CD4-positive, alpha-beta T cell (primary cell): ENCODE results near the gene PDE4B. TPM values are rescaled to one million over a fixed set of nuclear protein-coding genes. Genes with fewer than 3 reads are reported as not detected.

Source experiments
- ATAC-seq: fragments of 200-7000 bp; cut with Tn5 transposase; one replicate; pipeline ENCODE4 v1.10.0; 2022; ENCODE audit warnings: mild to moderate bottlenecking; ENCODE audit not compliant: poor library complexity
- CTCF ChIA-PET: fragments of 350-600 bp; sonication (Branson Sonifier 250); formaldehyde crosslinking; loops from one replicate; lab custom pipeline; 2021; ENCODE audit warnings: antibody characterized with exemption, inconsistent platforms; lab: Charles Lee
- POLR2A ChIA-PET: fragments of 350-600 bp; sonication (Branson Sonifier 250); formaldehyde crosslinking; loops from one replicate; lab custom pipeline; 2021; ENCODE audit warnings: antibody characterized with exemption, inconsistent platforms; lab: Charles Lee
- DNase-seq, 14 experiments: peaks; one replicate each; pipeline ENCODE4 v3.0.0-alpha.2; 2013 to 2020; ENCODE audit warnings: mixed read lengths in 2 of 14
- H3K27ac ChIP-seq, 2 donors: one replicate each; pipeline versions ENCODE4 v1.5.1 to v1.7.0; 2013; ENCODE audit warnings: low read length in 2 of 2, low read depth in 1 of 2, mild to moderate bottlenecking in 1 of 2
- H3K27me3 ChIP-seq, 2 experiments: 1 replicate in 1 of 2; 2 replicates in 1 of 2; pipeline versions ENCODE4 v1.6.1 to v1.7.0; 2013; ENCODE audit warnings: low read length in 2 of 2, control low read depth in 1 of 2, mild to moderate bottlenecking in 1 of 2, moderate library complexity in 1 of 2; ENCODE audit not compliant: insufficient read depth in 2 of 2, control insufficient read depth in 1 of 2
- H3K36me3 ChIP-seq: one replicate; pipeline ENCODE4 v1.6.1; 2013; ENCODE audit warnings: low read length, control low read depth; ENCODE audit not compliant: insufficient read depth
- H3K4me1 ChIP-seq: one replicate; pipeline ENCODE4 v1.6.1; 2013; ENCODE audit warnings: low read length, control low read depth; ENCODE audit not compliant: insufficient read depth
- H3K4me3 ChIP-seq: one replicate; pipeline ENCODE4 v1.5.1; 2013; ENCODE audit warnings: mild to moderate bottlenecking, low read length, moderate library complexity
- H3K9me3 ChIP-seq, 2 experiments: 1 replicate in 1 of 2; 2 replicates in 1 of 2; pipeline versions ENCODE4 v1.6.1 to v1.7.0; 2013; ENCODE audit warnings: low read length in 2 of 2, mild to moderate bottlenecking in 2 of 2, control low read depth in 1 of 2, moderate library complexity in 1 of 2; ENCODE audit not compliant: control insufficient read depth in 1 of 2, insufficient read depth in 1 of 2
- H3K27ac Mint-ChIP-seq: one replicate; pipeline ENCODE4 v1.8.0; 2020; ENCODE audit warnings: mixed read lengths
- H3K27me3 Mint-ChIP-seq: one replicate; pipeline ENCODE4 v1.8.0; 2021; ENCODE audit warnings: mixed read lengths
- H3K36me3 Mint-ChIP-seq: one replicate; pipeline ENCODE4 v1.8.0; 2021; ENCODE audit warnings: low read depth, mixed read lengths
- H3K4me1 Mint-ChIP-seq: one replicate; pipeline ENCODE4 v1.8.0; 2021; ENCODE audit warnings: low read depth, mixed read lengths
- H3K4me3 Mint-ChIP-seq: one replicate; pipeline ENCODE4 v1.8.0; 2020; ENCODE audit warnings: mild to moderate bottlenecking, mixed read lengths
- H3K9me3 Mint-ChIP-seq: one replicate; pipeline ENCODE4 v1.8.0; 2020; ENCODE audit warnings: mixed read lengths
- intact Hi-C, 2 experiments: fragments of 100-400 bp; cut with DNase I in 1 of 2; cut with micrococcal nuclease in 1 of 2; formaldehyde crosslinking; loops; one replicate each; pipeline versions ENCODE4 v1.15.1 to v1.9.0; 2023 to 2025; cut with DNase I, micrococcal nuclease
- total RNA-seq, 174 experiments: library from RNA in 2 of 174; stranded (reverse) in 2 of 174; gene quantifications; one replicate each; pipeline ENCODE4 v1.2.3 and lab custom pipeline; 2021 to 2026
- TF ChIP-seq, protein P1 (sequence below): fragments of 200-600 bp; IDR thresholded peaks from one replicate; pipeline ENCODE4 v1.8.0; 2022; ENCODE audit warnings: antibody characterized with exemption, mild to moderate bottlenecking

The PDE4B gene
- total RNA-seq, 2 experiments from 2014 or later = 155 to 159 TPM

GRCh38 chr1:66267201-66267940 lies 474.7 kb downstream of the PDE4B start:
- DNase-seq = no peak
- H3K36me3 Mint-ChIP-seq = no peaks in the 10 kb centered on the region
- no peak overlapping the region for H3K4me3 Mint-ChIP-seq
- no peaks in the 10 kb centered on the region for H3K9me3 Mint-ChIP-seq
- Histone ChIP-seq H3K27ac (no peak overlapping the region), H3K9me3 (no peaks in the 10 kb centered on the region), H3K27me3 (no peaks in the 10 kb centered on the region), H3K4me3 (no peak overlapping the region), H3K4me1 (peaks cover 13% of the 10 kb centered on the region), H3K36me3 (no peaks in the 10 kb centered on the region)
- H3K4me1 Mint-ChIP-seq = peaks cover 19% of the 10 kb centered on the region
- POLR2A ChIA-PET = interaction anchor here (1.1 kb wide), 1 partner anchor 12 kb away, joined by 3 read pairs; no protein-coding TSS in a partner anchor
- intact Hi-C loops = no loop called here
- ATAC-seq = no peak
- H3K27ac Mint-ChIP-seq = no peak overlapping the region
- CTCF ChIA-PET = no interaction called here
- TF ChIP-seq, protein P1, sequence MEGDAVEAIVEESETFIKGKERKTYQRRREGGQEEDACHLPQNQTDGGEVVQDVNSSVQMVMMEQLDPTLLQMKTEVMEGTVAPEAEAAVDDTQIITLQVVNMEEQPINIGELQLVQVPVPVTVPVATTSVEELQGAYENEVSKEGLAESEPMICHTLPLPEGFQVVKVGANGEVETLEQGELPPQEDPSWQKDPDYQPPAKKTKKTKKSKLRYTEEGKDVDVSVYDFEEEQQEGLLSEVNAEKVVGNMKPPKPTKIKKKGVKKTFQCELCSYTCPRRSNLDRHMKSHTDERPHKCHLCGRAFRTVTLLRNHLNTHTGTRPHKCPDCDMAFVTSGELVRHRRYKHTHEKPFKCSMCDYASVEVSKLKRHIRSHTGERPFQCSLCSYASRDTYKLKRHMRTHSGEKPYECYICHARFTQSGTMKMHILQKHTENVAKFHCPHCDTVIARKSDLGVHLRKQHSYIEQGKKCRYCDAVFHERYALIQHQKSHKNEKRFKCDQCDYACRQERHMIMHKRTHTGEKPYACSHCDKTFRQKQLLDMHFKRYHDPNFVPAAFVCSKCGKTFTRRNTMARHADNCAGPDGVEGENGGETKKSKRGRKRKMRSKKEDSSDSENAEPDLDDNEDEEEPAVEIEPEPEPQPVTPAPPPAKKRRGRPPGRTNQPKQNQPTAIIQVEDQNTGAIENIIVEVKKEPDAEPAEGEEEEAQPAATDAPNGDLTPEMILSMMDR = no peak
- H3K27me3 Mint-ChIP-seq = no peaks in the 10 kb centered on the region

DNA sequence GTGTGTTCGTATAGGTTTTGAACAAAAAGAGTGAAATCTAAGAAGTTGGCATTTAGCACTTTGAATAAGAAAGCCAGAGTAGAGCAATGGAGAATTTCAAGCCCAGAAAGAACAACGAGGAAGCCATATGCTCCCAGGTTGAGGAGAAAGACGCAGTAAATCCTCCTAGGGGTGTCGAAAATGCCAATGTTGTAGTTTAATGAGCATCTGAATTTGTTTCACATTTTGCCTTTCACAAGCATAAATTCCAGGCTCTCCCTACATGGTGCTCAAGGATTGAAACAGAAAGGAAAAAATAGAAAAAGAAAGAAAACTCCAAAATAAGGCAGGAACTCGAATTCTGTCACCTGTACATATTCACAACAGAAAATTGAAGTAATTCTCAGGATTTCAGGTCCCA lies 476.5 kb downstream of the PDE4B start:
- Histone ChIP-seq H3K4me1 (peaks cover 26% of the 10 kb centered on the region), H3K27me3 (no peaks in the 10 kb centered on the region), H3K27ac (no peak overlapping the region), H3K9me3 (no peaks in the 10 kb centered on the region), H3K36me3 (no peaks in the 10 kb centered on the region), H3K4me3 (no peak overlapping the region)
- POLR2A ChIA-PET = interaction anchor here (1.1 kb wide), 1 partner anchor 13 kb away, joined by 3 read pairs; no protein-coding TSS in a partner anchor
- ATAC-seq = no peak
- TF ChIP-seq, protein P1 = no peak
- H3K4me1 Mint-ChIP-seq = peaks cover 28% of the 10 kb centered on the region
- H3K9me3 Mint-ChIP-seq = no peaks in the 10 kb centered on the region
- no peak for DNase-seq
- intact Hi-C loops = no loop called here
- H3K36me3 Mint-ChIP-seq = no peaks in the 10 kb centered on the region
- CTCF ChIA-PET = no interaction called here
- no peaks in the 10 kb centered on the region for H3K27me3 Mint-ChIP-seq
- no peak overlapping the region for H3K4me3 Mint-ChIP-seq
- H3K27ac Mint-ChIP-seq = no peak overlapping the region

- Histone ChIP-seq H3K36me3 (no peaks in the 10 kb centered on the region), H3K4me3 (no peak overlapping the region), H3K9me3 (no peaks in the 10 kb centered on the region), H3K27me3 (no peaks in the 10 kb centered on the region), H3K4me1 (peaks cover 37% of the 10 kb centered on the region), H3K27ac (no peak overlapping the region)
- intact Hi-C loops = no loop called here
- Mint-ChIP-seq H3K36me3 (no peaks in the 10 kb centered on the region), H3K27ac (no peak overlapping the region), H3K9me3 (no peaks in the 10 kb centered on the region), H3K4me3 (no peak overlapping the region), H3K27me3 (no peaks in the 10 kb centered on the region), H3K4me1 (peaks cover 38% of the 10 kb centered on the region)
- TF ChIP-seq, protein P1 = no peak
- POLR2A ChIA-PET = no interaction called here
- ATAC-seq (no peak), DNase-seq (no peak)
- CTCF ChIA-PET = interaction anchor here (1.7 kb wide), 1 partner anchor 28 kb away, joined by 5 read pairs; no protein-coding TSS in a partner anchor
These were observed 477.6 kb downstream of the PDE4B start for GRCh38 chr1:66270119-66270812.
